ENCODE results near the gene DCAF4L1. TPM values are rescaled to one million over a fixed set of nuclear protein-coding genes. Genes with fewer than 3 reads are reported as not detected.
A peak's percentile ranks its signal among the peaks of the same experiment; 100 is the strongest.

DCAF4L1 gene
- total RNA-seq, 1 donor from 2014 or later: 0.53 TPM

DNA sequence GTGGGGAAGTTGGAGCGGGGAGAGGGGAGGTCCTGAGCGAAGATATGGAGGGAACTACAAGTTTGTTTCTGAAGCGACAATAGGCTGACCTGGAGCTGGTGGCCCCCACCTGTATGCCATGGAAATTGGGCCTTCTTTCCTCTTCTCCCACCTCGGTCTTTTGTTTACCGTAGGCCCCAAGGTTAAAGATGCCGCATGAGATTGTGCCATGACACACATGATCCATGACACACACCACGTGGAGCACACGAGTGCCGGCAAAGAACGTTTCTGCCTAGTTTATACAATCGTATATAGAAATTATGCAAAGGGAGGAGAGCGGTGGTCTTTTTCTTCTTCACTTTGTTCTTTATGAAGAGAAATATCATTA is 45.9 kb upstream of the DCAF4L1 start:
- no peak for DNase-seq
- Histone ChIP-seq H3K27ac (peak overlapping the region; percentile 88), H3K27me3 (ENCODE audit: low read depth) (no peaks in the 10 kb centered on the region), H3K4me3 (peak overlapping the region; percentile 89), H3K36me3 (peaks cover 26% of the 10 kb centered on the region), H3K4me1 (peaks cover 35% of the 10 kb centered on the region), H3K9me3 (no peaks in the 10 kb centered on the region)
- TF ChIP-seq, protein P1, sequence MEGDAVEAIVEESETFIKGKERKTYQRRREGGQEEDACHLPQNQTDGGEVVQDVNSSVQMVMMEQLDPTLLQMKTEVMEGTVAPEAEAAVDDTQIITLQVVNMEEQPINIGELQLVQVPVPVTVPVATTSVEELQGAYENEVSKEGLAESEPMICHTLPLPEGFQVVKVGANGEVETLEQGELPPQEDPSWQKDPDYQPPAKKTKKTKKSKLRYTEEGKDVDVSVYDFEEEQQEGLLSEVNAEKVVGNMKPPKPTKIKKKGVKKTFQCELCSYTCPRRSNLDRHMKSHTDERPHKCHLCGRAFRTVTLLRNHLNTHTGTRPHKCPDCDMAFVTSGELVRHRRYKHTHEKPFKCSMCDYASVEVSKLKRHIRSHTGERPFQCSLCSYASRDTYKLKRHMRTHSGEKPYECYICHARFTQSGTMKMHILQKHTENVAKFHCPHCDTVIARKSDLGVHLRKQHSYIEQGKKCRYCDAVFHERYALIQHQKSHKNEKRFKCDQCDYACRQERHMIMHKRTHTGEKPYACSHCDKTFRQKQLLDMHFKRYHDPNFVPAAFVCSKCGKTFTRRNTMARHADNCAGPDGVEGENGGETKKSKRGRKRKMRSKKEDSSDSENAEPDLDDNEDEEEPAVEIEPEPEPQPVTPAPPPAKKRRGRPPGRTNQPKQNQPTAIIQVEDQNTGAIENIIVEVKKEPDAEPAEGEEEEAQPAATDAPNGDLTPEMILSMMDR (IDR thresholded peaks at IDR 0.05): no peak
- intact Hi-C loops (cut with DNase I): no loop called here
- peak; percentile 30 to 33 for ATAC-seq

DNA sequence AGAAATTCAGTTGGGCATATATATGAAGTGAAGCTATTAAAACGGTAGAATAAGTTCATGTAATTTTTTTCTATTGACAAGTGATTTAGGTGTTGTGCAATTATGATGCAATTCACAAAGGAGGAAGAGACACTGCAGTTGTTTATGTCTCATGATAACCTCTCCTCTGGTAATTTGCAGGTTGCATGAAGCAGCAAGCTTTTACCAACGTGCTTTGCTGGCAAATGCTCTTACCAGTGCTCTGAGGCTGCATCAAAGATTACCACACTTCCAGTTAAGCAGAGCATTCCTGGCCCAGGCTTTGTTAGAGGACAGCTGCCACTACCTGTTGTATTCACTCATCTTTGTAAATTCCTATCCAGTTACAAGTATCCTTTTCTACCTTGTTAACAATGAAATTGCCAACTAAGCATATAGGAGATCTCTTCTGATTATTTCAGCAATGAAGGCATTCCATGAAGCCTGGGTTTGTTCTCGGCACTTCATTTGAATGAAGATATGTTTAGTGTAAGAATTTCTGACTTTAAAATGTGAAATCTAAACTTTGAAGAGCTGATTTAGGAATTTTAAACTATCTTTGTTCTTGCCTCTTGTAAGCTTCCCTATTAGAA is 42.4 kb upstream of the DCAF4L1 start:
- Histone ChIP-seq H3K4me3 (no peak overlapping the region), H3K4me1 (peaks cover 35% of the 10 kb centered on the region), H3K27ac (no peak overlapping the region), H3K27me3 (ENCODE audit: low read depth) (no peaks in the 10 kb centered on the region), H3K36me3 (peaks cover 49% of the 10 kb centered on the region), H3K9me3 (no peaks in the 10 kb centered on the region)
- intact Hi-C loops (cut with DNase I): no loop called here
- no peak for ATAC-seq
- TF ChIP-seq, protein P1 (IDR thresholded peaks at IDR 0.05): no peak
- DNase-seq: no peak

DNA sequence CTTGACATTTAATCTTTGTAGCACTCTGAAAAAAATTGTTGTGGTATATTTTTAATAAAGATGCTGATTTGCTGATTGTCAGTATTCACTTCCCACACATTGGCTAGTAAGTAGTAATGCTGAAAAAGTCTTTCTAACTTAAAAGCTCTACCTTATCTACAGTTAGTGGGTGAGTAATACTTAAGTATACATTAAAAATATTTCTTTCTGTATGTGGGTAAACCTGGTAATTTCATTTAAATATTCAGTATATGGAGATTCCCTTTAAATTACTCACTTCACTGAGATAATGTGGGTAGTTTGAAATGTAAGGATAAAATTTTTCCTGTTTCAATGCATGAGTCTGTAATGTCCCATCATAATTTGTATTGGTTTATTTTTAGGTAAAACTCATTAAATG is 40.7 kb upstream of the DCAF4L1 start:
- ATAC-seq: no peak
- TF ChIP-seq, protein P1 (IDR thresholded peaks at IDR 0.05): no peak
- peaks cover 32% of the 10 kb centered on the region for H3K4me1 ChIP-seq
- H3K4me3 ChIP-seq: no peak overlapping the region
- peaks cover 66% of the 10 kb centered on the region for H3K36me3 ChIP-seq
- H3K9me3 ChIP-seq: no peaks in the 10 kb centered on the region
- intact Hi-C loops (cut with DNase I): no loop called here
- no peak overlapping the region for H3K27ac ChIP-seq
- no peaks in the 10 kb centered on the region for H3K27me3 ChIP-seq (ENCODE audit: low read depth)
- DNase-seq: no peak

DNA sequence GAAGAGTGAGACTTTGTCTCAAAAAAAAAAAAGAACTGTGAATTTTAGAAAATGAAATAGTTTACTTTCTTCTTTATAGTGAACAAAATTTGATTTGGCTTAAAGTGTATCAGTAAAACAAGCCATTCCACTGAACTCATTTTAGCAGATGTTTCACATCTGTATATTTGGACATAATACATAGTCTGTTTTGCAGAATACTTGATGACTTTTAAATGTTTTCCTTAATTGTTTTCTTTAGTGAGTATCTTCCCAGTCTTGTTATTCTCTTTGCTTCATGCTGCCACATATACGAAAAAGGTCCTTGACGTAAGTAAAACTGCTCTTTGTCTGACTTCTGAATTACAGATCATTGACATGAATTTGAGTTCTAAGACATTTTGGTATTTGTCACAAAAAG is 38.0 kb upstream of the DCAF4L1 start:
- DNase-seq: no peak
- H3K9me3 ChIP-seq: no peaks in the 10 kb centered on the region
- TF ChIP-seq, protein P1 (IDR thresholded peaks at IDR 0.05): no peak
- no peaks in the 10 kb centered on the region for H3K27me3 ChIP-seq (ENCODE audit: low read depth)
- intact Hi-C loops (cut with DNase I): no loop called here
- H3K4me1 ChIP-seq: peaks cover 5% of the 10 kb centered on the region
- H3K4me3 ChIP-seq: no peak overlapping the region
- no peak overlapping the region for H3K27ac ChIP-seq
- no peak for ATAC-seq
- peaks cover 83% of the 10 kb centered on the region for H3K36me3 ChIP-seq

DNA sequence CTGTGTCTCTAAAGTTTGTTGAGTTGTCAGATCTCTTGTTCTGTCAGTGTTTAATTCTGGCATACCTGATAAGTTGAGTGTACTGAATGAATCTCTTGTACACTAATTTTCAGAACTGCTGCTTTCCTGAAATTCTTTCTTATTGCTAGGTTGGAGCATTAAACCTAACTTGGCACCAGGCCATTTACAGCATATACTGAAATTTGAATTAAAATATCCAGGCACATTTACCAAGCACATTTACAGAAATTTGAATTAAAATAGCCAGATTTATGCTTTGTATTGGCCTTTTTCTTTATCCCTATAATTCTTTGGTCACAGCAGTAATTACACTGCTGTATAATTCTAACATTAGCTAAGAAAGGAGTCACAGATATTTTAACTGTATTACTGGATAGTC is 37.5 kb upstream of the DCAF4L1 start:
- Histone ChIP-seq H3K4me3 (no peak overlapping the region), H3K9me3 (no peaks in the 10 kb centered on the region), H3K4me1 (no peaks in the 10 kb centered on the region), H3K27me3 (ENCODE audit: low read depth) (no peaks in the 10 kb centered on the region), H3K36me3 (peaks cover 86% of the 10 kb centered on the region), H3K27ac (no peak overlapping the region)
- intact Hi-C loops (cut with DNase I): no loop called here
- DNase-seq (no peak), ATAC-seq (no peak)
- TF ChIP-seq, protein P1 (IDR thresholded peaks at IDR 0.05): no peak
